SKM-1 treated with dmso at 0.1 percent for 144 hours (cell line): ENCODE data around the gene EXD3.
"Not testable (repeated sequence)": the region's sequence is repeated elsewhere in the genome, so short reads cannot be mapped to it uniquely, and the experiment has no call there.

Source experiments
- DNase-seq: peaks from one replicate; lab custom pipeline; 2025; ENCODE audit not compliant: unreplicated experiment; lab: John Stamatoyannopoulos, UW

EXD3 gene

DNA sequence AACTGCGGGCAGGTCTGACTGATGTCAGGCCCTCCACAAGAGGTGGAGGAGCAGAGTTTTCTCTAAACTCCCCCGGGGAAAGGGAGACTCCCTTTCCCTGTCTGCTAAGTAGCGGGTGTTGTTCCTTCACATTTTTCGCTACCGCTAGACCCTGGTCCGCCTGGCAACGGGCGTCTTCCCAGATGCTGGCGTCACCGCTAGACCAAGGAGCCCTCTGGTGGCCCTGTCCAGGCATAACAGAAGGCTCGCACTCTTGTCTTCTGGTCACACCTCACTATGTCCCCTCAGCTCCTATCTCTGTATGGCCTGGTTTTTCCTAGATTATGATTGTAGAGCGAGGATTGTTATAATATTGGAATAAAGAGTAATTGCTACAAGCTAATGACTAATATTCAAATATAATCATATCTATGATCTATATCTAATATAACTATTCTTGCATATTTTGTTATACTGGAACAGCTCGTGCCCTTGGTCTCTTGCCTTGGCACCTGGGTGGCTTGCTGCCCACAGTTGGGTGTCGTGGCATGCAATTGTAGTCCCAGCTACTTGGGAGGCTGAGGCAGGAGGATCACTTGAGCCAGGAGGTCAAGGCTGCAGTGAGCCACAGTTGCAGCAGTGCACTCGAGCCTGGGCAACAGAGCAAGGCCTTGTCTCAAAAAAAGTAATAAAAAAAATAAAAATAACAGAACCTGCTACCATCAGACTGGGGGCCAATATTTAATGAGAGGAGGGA lies 160.6 kb downstream of the EXD3 start:
- not testable (repeated sequence) for DNase-seq
